ENCODE measurements around the gene ZNF121. TPM values are rescaled to one million over a fixed set of nuclear protein-coding genes. Genes with fewer than 3 reads are reported as not detected.

ZNF121 gene
- 32.7 and 43.6 TPM in 2 replicates for total RNA-seq

DNA sequence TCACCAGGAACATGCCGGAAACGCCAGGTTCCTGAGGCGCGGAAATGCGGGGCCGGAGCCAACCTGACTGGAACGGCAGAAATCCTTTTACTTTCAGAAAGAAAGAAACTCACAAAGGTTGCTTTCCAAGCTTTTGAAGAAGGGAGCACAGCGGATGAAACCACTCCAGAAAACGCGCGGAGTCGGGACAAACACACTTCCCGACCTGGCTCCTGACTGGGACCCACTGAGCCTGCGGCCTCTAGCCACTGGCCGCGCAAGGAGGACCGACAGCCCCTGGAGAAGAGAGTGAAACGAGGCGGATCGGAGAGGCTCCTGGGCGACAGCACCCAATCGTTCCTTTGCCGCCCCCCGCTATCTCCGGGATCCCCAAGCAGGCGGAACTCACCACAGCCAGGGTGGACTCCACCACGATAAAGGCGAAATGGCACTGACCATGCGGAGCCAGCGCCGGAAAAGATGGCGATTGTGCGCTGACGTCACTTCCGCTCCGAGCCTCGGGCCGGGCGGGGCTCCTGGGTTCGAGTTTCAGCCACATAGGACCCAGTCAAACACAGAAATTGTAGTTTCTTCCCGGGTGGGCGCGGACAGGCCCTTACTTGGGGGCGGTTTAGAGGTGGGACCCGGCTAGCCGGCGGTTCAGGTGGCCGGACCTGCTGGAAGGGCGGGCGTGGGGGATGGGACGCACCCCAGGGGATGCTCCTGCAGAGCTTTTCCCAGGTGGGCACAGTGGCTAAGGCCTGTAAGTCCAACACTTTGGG lies at the start of gene ZNF121:
ZNF121 (minus strand) TSS at position 432 of the 761 bp plus-strand sequence. CDS start 16,407 bp downstream, outside the sequence.

GRCh38 chr19:9621156-9622037 lies 37.1 kb upstream of the ZNF121 start, which contains the start of gene ZNF561:
Gene ZNF561 (minus strand): TSS chr19:9621232. CDS start chr19:9619456, 1,776 bp downstream.

GRCh38 chr19:9538183-9539058 lies 45.9 kb downstream of the ZNF121 start, which contains the start of gene ZNF426:
Gene ZNF426 (minus strand): TSS chr19:9538645. CDS start chr19:9536232, 2,413 bp downstream.

Other genes with a start within 250 kb of the ZNF121 start
- gene ZNF177, start 221.5 kb downstream of the ZNF121 start, total RNA-seq, result 0.98 and 1.3 TPM in 2 replicates
- 10.8 and 16.5 TPM in 2 replicates for gene ZNF266, start 148.9 kb downstream of the ZNF121 start, total RNA-seq
- gene ZNF560, start 85.9 kb downstream of the ZNF121 start, total RNA-seq, result under 0.01 and 0.19 TPM in 2 replicates
- gene ZNF426, start 45.9 kb downstream of the ZNF121 start, total RNA-seq, result 24.9 and 26.5 TPM in 2 replicates
- 26.8 and 28.4 TPM in 2 replicates for gene ZNF561, start 36.7 kb upstream of the ZNF121 start, total RNA-seq
- gene ZNF562, start 90.6 kb upstream of the ZNF121 start, total RNA-seq, result 27.8 and 30.2 TPM in 2 replicates
- gene ZNF846, start 184.2 kb upstream of the ZNF121 start, total RNA-seq, result 6.7 and 6.9 TPM in 2 replicates
- gene FBXL12, start 234.6 kb upstream of the ZNF121 start, total RNA-seq, result 16.5 and 17.3 TPM in 2 replicates
- 238 and 244 TPM in 2 replicates for gene UBL5, start 243.4 kb upstream of the ZNF121 start, total RNA-seq